GM18909 (cell line): ENCODE data around the gene LYRM4.
"Not testable (repeated sequence)": the region's sequence is repeated elsewhere in the genome, so short reads cannot be mapped to it uniquely, and the experiment has no call there.

Experiments
- ATAC-seq: cut with Tn5 transposase; IDR thresholded peaks from one replicate; pipeline ENCODE4 v1.9.1; 2021; ENCODE audit warnings: mild to moderate bottlenecking; ENCODE audit not compliant: unreplicated experiment, poor library complexity

The LYRM4 gene

DNA sequence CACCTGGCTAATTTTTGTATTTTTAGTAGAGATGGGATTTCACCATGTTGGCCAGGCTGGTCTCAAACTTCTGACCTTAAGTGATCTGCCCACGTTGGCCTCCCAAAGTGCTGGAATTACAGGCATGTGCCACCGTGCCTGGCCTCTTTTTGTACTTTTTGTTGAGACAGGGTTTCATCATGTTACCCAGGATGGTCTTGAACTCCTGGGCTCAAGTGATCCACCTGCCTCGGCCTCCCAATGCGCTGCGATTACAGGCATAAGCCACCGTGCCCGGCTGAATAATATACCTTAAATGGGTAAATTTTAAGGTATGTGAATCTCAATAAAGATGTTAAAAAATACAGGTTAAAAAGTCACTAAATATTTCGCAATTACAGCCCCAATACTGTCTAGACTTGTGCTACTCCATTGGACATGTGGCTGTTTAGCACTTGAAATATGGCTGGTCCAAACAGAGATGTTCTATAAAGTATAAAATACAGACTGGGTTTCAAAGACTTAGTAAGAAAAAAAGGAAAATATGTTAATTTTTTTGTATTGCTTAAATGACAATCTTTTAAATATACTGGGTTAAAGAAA, 133.6 kb downstream of the LYRM4 start:
- ATAC-seq = no peak

DNA sequence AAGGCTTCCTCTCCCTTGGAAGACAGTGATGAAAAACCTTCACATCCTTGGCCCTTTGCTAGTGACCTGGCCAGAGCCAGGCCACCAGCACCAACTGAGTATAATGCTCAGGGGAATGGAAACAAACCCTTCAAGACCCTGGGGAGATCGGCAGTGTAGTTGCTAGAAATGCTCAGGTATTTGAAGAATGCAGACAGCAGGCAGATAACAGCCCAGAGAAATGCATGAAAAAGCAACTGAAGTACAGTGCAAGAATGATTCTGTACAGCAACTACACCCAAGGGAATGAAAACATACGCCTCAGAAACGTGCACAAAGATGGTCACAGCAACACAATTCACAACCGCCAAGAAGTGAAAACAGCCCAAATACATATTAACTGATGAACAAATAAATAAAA, 134.5 kb downstream of the LYRM4 start:
- ATAC-seq = no peak

DNA sequence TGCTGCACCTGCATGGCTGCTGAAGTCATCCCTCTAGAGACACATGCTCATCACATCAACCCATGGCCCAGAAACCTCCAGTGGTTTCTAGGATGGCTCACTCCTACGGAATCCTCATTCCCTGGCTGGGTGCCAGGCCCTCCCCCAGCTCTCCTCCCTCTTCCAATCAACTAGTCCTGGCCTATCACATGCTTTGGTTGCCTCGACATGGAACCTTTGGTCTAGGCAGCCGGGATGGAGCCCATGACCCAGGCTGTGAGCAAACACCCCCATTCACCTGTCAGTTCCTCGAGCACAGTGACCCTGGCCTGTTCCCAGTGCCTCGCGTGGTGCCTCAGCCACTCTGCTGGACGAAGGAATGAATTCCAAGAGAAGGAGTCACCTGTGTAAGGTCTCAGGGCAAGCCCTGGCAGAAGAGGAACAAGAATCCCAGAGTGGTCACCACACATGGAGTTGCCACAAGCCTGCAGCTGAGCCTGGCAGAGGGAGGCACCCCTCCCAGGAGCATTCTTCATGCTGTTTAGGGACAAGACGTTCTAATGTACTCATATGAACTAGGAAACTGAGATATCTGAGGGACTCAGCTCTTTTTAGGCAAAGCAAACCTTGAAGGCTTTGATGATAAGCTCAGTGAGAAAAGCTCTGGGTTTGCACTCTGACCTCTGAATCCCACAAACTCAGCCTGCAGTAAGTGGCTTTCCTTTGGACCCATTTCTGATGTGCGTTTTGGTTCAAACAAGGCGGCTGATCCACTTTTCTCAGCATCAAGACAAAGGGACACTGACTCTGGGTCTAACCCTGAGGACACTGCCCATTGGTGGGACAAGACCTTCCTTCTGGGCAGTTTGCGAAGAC, 135.4 kb downstream of the LYRM4 start:
- ATAC-seq = no peak

DNA sequence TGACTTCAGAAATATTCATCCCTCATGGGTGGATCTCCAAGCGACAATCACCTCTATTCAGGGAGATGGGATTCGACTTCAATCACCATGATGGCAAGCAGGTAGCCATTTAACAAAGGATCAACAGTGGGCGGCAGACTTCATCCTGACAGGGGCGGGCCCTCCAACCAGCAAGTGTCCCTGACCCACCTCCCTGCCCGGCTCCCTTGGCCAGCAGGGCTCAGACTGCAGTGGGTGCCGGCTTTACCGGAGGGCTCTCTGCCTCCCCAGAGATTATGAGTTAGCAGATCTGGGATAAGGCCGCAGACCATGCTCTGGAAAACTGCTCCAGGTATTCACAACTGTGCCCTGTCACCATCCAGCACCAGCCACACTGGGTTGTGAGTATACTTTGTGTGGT, 136.2 kb downstream of the LYRM4 start:
- no peak for ATAC-seq

DNA sequence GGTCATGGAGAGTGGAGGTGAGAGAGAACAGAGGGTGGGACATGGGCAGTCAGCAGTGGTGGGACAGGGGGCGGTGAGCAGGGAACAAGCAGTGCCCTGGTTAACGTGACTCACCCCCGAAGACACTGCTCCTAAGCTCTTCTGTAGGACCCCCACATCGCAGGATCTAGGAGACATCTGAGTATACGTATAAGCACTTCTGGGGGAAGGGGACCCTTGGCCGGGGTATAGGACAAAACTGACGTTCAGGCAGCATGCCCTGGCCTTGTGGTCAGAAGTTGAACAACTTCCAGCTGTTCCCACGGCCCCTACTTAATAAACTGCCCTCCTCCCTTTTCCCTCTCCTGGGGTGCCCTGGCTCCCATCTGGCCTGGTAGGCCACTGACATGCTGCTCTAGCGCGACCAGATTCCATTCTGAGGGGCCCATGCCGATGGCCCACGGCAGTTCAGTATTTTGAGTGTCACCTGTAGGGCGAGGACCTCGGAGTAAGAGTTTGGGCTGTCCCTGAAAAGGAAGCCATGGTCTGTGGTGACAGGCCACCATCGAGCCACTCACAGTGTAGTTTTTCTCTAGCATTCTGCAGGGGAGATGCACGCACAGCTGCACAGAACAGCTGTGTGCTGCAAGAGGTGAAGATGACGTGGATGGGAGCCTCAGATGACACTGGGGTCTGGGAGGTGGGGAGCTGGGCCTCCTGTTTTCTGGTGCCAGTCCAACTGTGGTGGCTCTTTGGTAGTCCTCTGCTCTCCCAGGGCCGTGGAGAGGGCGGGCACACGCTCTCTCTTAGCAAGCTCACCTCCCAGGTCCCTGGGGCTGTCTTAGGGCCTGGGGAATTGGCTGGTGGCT, 137.2 kb downstream of the LYRM4 start:
- no peak for ATAC-seq

DNA sequence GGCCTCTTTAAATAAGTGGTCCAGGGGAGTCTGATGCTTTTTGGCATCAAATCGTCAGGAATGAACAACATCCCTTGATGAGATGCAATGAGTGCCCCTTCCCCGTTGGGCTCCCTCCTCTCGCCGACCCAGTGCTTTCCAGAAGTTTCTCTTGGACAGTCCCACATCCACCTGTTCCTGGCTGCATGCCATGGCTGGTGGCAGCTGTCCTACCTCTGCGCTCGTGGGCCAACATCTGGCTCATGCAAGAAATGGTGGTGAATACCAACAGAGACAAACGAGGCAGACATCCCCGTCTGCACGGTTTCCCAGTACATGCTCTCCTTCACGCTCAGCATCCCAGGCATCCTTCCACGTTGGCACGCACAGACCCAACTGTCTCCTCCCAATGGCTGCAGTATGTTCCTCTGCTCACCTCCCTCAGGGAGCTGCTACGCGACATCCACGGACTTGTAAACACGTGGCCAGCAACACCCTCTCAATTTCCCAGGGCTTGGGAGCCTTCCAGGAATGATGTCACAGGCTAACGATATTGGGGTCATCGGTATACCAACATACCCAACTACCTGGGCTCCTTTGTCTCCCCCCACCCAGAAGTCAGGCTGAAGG, 138.1 kb downstream of the LYRM4 start:
- no peak for ATAC-seq

DNA sequence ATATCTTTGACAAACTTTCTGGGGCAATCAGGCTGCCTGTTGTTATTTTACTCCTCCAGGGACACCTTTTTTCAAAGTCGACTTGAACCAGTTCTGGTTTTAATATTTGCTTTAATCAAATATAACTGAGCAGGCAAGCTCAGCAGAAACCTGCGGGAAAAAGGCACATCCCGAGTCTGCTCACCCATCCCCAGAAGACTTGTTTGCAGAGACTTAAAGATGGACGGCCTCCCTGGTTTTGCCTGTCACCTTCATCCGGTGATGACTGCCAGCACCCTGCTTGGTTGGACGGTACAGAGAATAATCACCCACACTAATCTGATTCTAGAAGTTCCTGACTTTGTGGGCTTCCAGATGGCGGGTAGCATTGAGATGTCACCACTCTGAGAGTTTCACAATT, 138.8 kb downstream of the LYRM4 start:
- no peak for ATAC-seq

DNA sequence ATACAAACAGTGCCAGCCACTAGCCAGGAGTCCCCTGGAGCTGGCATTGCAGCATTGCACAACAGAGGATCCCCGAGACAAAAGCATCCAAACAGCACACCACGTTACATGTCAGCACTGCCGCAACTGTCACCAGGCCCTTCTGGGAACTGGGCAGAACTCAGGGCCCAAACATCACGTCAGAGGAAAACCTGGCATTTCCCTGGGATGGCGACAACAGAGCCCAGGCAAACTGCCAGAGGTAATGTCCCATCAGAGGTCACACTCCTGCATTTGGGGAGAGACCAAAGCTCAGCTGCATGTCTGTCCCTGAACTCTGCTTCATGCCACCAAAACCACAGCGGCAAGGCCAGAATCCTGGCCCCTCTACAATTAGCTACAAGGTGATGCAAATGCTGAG, 139.3 kb downstream of the LYRM4 start:
- ATAC-seq = no peak

DNA sequence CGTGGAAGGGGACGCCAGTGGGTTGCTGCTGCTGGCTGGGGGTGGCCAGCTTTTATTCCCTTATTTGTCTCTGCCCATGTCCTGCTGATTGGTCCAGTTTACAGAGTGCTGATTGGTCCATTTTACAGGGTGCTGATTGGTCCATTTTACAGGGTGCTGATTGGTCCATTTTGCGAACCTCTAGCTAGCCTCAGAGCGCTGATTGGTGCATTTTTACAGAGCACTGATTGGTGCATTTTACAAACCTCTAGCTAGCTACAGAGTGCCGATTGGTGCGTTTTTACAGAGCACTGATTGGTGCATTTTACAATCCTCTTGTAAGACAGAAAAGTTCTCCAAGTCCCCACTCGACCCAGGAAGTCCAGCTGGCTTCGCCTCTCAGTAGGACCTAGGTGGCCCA, 140.2 kb downstream of the LYRM4 start:
- not testable (repeated sequence) for ATAC-seq

DNA sequence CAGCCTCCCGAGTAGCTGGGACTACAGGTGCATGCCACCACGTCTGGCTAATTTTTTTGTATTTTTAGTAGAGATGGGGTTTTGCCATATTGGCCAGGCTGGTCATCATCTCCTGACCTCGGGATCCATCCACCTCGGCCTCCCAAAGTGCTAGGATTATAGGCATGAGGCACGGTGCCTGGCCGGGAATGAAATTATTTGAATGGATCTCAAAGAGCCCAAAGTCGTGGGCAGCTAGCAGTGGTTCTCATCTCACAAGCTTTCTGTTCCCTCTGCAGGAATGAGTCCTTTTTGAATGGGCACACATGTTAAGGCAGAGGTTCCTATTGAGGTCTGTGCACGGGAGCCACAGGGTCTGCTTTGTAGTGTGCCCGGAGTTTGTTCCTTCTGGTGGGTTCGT, 140.7 kb downstream of the LYRM4 start:
- ATAC-seq = no peak

DNA sequence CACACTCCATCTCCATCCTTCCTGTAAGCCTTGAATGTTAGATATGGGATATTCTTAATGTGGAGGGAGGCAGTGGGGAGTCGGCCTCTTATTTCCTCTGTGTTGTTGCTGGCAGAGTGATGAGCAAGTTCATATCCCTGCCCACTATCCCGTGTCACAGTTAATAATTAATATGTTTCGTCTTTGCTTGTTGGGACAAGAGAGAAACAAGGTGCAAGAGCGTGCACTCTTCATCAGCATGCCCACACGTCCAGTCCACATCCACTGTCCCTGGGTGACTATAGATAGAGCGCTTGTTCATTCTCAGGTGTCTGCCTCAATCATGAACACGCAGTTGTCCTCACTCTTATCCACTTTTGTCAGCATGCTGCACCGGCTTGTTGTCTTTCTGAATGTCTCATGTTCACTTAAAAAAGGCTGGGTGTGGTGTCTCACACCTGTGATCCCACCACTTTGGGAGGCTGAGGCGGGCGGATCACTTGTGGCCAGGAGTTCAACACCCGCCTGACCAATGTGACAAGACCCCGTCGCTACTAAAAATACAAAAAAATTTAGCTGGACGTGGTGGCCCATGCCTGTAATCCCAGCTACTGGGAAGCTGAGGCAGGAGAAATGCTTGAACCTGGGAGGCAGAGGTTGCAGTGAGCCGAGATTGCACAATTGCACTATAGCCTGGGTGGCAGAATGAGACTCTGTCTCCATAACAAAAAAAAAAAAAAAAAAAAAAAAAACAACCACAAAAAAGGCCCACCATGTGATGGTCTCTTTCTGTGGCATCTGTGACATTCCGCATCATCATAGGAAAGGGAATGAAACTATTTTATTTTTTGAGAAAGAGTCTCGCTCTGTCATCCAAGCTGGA, 141.4 kb downstream of the LYRM4 start:
- no peak for ATAC-seq

DNA sequence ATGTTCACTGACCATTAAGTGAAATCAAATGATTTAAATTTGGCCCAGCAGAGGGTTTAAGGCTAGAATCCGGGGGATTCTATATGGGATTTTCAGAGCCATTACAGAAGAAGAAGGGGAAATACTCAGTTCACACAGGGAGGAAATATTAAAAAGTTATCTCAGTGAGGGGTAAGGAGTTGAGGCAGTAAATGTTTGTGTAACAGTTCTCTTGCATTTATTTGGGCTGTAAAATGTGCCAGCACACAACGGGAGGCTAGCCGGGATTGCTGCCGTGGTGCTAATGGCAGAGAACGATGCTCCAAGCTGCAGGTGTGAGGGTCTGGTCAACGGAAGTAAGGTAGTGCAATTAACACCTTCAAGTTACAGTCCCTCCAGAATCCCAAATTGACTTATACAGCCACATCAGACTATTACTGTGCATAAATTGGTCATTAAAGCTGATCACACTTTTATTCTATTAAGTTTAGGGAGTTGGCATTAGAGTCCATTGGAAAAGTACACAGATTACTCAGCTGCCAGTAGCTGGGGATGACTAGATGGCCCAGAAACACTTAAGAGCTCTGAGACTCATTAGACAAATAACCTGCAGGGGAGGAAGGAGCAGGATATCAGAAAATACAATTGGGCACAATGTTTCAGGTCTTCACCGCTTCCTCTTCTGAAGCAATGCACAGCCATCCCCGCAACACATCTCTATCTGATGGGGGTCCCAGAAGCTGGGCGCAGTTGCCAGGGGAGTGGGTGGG, 144.3 kb downstream of the LYRM4 start:
- no peak for ATAC-seq

DNA sequence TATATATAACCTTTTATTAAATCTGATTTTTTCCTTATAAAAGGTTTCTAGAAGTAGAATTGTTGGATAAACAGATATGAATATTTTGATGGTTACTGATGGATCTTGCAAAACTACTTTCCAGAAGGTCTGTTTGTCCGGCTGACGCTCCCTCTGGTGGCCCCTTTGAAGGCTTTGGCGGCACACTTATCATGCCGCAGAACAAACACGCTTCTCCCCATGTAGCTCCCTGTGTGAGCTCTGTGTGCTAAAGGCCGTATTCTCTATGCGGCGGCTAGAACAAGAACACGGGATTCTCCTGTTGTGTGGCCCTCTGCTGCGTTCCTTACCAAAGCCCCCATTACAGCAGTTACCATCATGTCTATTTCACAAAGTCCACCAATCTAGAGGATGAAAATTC, 145.6 kb downstream of the LYRM4 start:
- no peak for ATAC-seq

DNA sequence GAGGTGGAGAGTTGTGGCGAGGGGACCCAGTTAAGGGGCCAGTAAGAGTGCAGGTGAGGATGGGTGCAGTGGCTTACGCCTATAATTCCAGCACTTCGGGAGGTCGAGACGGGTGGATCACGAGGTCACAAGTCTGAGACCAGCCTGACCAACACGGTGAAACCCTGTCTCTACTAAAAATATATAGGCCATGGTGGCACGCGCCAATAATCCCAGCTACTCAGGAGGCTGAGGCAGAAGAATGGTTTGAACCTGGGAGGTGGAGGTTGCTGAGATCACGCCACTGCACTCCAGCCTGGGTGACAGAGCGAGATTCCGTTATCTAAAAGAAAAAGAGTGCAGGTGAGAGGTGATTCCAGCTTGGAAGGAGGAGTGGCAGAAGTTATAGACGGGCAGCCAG, 147.7 kb downstream of the LYRM4 start:
- ATAC-seq = no peak

DNA sequence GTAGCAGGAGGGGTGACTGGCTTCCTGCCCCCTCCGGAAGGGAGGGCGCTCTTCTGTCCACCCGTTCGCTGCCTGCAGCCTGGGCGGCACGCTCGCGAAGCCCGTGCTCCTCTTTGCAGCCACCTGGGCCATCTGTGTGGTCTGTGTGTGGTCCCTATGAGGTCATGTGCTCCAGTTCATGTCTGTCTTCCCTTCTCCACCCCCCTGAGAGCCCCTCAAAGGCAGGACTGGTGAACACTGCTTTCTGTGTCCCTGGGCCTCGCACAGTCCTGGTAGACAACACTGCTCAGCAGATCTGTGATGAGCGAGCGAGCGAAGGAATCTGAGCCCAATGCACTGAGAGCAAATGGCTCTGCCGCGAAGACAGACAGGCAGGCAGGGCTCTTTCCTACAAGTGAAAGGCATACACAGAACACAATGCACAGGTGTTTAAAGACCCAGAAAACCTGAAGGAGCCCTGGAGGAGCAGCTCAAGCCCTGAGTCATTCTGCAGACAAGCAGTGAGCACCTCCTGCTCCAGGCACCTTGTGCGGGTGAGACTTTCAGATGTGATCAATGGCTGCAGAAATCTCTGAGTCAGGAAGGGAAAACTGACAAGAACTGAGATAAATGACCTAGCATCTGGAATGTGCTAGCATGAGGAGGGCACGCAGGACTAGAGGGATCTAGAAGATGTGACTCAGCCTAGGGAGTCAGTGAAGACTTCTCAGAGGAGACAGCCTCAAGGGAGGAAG, 148.5 kb downstream of the LYRM4 start:
- no peak for ATAC-seq

DNA sequence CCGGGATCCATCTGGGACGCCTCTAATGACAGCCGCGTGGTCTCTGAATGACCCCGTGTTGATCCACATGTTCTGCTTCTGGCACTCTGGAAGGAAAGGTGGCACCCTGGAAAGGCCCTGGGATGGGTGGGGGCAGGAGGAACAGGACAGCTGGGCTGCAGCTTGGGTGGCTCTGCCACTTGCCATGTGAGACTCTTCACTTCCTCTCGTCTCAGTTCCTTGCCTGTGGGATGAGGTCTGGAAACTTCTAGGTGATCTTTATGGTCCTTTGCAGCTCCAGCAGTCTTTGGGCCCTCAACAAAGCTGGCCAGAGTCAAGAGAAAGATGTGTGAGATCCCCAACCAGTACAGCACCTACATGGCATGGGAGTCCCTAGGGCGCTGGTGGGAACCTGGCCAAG, 149.1 kb downstream of the LYRM4 start:
- ATAC-seq = no peak

DNA sequence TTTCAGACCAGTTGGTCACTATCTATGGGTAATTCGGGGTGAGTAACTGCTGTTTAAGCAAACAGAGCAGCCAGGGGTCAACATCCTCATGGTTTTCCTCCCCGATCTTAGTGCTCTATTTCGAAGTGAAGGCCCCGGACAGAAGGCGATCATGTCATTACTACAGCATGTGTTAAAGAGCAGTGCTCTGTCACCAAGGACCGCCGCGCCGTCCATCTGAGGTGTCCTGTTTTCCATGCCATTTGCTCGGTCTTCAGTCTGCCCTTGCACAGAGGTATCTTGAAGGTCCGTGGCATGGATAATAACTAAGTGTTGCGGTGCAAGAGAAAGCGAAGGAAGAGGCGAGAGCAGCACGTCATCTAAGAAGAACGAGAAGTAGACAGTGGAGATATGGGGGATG, 150.5 kb downstream of the LYRM4 start:
- no peak for ATAC-seq

DNA sequence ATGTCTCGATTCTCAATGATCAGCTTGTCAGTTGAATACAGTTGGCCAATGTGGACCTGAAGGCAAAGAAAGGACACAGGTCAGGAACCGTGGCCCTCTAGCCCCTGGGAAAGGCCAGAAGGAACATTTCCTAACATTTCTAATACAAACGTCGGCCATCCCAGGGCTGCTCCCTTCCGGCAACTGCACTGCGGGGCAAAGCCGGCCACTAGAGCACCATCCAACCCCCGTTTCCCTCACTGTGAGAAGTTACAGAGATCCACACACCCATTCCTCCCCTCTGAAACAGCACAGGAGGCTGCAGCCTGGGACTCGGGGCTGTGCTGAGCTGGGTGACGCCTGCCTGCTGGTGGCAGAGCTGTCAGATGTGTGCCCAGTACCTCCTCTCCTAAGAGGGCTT, 151.3 kb downstream of the LYRM4 start:
- ATAC-seq = no peak
